GM12801 (cell line): Measurements from ENCODE around the gene LGALS7B.

ENCODE experiments used
- CTCF ChIP-seq: IDR thresholded peaks from one replicate; pipeline ENCODE4 v1.5.1; 2011; ENCODE audit warnings: control low read depth; ENCODE audit not compliant: insufficient read length; ENCODE audit errors: extremely low read depth

Gene LGALS7B

GRCh38 chr19:38743394-38744297, 45.4 kb upstream of the LGALS7B start:
- no peak for TF ChIP-seq CTCF

GRCh38 chr19:38744298-38744681, 44.7 kb upstream of the LGALS7B start, which contains the start of gene CAPN12:
Gene CAPN12 (minus strand): TSS chr19:38744474. CDS start chr19:38744165, 309 bp downstream.
- TF ChIP-seq CTCF, result no peak

- TF ChIP-seq CTCF, result no peak
Measured at GRCh38 chr19:38744874-38745273, 44.1 kb upstream of the LGALS7B start.

GRCh38 chr19:38745316-38745715, 43.7 kb upstream of the LGALS7B start:
- no peak for TF ChIP-seq CTCF

GRCh38 chr19:38759590-38760003, 29.4 kb upstream of the LGALS7B start:
- TF ChIP-seq CTCF, result no peak

- TF ChIP-seq CTCF, result no peak
Measured at GRCh38 chr19:38763795-38764220, 25.2 kb upstream of the LGALS7B start.

- TF ChIP-seq CTCF, result no peak
Measured at GRCh38 chr19:38765214-38765613, 23.8 kb upstream of the LGALS7B start.
